Vagina (tissue), 2 donors: ENCODE measurements around the gene COMTD1.
"Not testable (repeated sequence)": the region's sequence is repeated elsewhere in the genome, so short reads cannot be mapped to it uniquely, and the experiment has no call there.

ENCODE experiments used
- CTCF ChIP-seq, 3 experiments: fragments of 450-650 bp in 2 of 3; fragments of 200-600 bp in 1 of 3; sonication (generic) in 1 of 3; IDR thresholded peaks; one replicate each; pipeline ENCODE4 v1.5.1; 2017 to 2019; ENCODE audit warnings: antibody characterized with exemption in 3 of 3, mild to moderate bottlenecking in 2 of 3, moderate library complexity in 2 of 3
- POLR2A ChIP-seq, 2 donors: fragments of 450-650 bp; IDR thresholded peaks; one replicate each; pipeline ENCODE4 v1.6.1; 2017; ENCODE audit warnings: antibody characterized with exemption in 2 of 2, mild to moderate bottlenecking in 2 of 2, moderate library complexity in 2 of 2

GRCh38 chr10:75194625-75195024 lies 41.1 kb downstream of the COMTD1 start:
- not testable (repeated sequence) for TF ChIP-seq CTCF, POLR2A (IDR thresholded peaks at IDR 0.05)
